GM18951 (cell line): ENCODE data around the gene RIMBP3C.
"Not testable (repeated sequence)": the region's sequence is repeated elsewhere in the genome, so short reads cannot be mapped to it uniquely, and the experiment has no call there.

Source experiments
- POLR2A ChIP-seq: IDR thresholded peaks from 4 replicates; pipeline ENCODE4 v1.6.1; 2011; ENCODE audit warnings: mild to moderate bottlenecking; ENCODE audit not compliant: insufficient read length, insufficient read depth; ENCODE audit errors: extremely low read depth
- in situ Hi-C: fragments of 300-500 bp; cut with MboI; formaldehyde crosslinking; loops from one replicate; pipeline ENCODE4 v1.12.0; 2022; ENCODE audit warnings: low sequenced_read_pairs, mixed read lengths, inconsistent platforms; ENCODE audit not compliant: unreplicated experiment

The RIMBP3C gene

DNA sequence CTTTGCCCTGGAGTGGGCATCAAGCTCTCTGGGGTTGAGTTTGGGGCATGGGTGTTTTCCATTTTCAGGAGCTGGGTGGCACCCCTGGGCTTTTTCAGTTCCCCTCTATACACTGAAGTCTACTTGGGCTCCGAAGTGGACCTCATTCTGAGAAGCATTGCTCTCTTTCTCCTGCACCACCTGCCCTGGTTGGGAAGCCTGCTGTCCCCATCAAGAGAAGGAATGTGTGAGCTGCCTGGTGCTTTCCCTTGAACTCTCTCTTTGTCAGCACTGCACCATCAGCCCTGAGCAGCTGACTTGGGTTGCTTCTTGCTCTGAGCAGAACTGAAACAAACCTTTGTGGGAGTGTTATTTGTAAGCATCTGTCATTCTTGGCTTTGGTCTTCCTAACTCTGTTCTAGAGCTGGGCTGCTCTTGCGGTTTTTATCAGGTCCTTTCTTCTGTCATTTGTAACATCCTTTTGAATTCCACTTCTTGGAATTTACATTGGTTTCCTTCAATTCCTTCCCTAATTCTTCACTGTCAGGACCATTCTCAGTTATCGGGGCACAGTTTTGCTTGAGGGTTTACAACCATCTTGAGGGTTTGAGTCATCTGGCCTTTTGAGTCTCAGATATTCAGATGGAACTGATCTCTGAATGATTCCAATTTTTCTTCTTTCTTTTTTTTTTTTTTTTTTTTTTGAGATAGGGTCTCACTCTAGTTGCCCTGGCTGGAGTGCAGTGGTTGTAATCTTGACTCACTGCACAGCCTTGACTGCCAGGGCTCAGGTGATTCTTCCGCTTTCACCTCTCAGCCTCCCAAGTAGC is 36.7 kb upstream of the RIMBP3C start:
- TF ChIP-seq POLR2A, result no peak

DNA sequence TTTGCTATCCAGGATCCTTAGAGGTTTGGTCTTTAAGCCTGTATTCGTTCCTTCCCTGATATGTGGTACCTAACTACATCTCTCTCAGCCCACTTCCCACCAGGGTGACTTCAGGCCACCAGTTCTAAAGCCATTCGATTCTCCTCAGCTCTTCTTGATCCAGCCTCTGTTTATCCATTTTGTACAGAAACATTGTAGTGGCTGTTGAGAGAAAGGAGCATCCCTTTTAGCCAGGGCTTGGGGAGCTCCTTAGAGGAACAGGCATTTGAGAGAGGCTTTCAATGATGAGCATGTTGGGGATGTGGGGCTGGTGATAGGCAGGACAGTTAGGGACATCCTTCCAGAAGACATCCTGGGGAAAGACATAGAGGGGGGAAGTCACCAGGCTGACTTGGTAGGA is 34.1 kb upstream of the RIMBP3C start:
- in situ Hi-C loops, result no loop called here
- no peak for TF ChIP-seq POLR2A

More for the DNA sequence above, 36.7 kb upstream of the RIMBP3C start:
- in situ Hi-C loops, result no loop called here

- TF ChIP-seq POLR2A, result no peak
- in situ Hi-C loops, result no loop called here
Measured at GRCh38 chr22:21582801-21583740, 31.8 kb upstream of the RIMBP3C start.

GRCh38 chr22:21581009-21581713 is 29.9 kb upstream of the RIMBP3C start:
- in situ Hi-C loops, result not testable (repeated sequence)

DNA sequence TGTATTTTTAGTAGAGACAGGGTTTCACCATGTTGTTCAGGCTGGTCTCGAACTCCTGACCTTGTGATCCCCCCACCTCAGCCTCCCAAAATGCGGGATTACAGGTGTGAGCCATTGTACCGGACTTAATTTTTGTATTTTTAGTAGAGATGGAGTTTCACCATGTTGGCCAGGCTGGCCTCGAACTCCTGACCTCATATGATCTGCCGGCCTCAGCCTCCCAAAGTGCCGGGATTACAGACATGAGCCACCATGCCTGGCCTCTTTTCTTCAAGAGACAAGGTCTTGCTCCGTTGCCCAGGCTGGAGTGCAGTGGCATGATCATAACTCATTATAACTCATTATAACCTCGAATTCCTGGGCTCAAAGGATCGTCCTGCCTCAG is 29.4 kb upstream of the RIMBP3C start:
- in situ Hi-C loops, result not testable (repeated sequence)

- TF ChIP-seq POLR2A, result no peak
- in situ Hi-C loops, result no loop called here
Measured at GRCh38 chr22:21579474-21579851, 28.2 kb upstream of the RIMBP3C start.

DNA sequence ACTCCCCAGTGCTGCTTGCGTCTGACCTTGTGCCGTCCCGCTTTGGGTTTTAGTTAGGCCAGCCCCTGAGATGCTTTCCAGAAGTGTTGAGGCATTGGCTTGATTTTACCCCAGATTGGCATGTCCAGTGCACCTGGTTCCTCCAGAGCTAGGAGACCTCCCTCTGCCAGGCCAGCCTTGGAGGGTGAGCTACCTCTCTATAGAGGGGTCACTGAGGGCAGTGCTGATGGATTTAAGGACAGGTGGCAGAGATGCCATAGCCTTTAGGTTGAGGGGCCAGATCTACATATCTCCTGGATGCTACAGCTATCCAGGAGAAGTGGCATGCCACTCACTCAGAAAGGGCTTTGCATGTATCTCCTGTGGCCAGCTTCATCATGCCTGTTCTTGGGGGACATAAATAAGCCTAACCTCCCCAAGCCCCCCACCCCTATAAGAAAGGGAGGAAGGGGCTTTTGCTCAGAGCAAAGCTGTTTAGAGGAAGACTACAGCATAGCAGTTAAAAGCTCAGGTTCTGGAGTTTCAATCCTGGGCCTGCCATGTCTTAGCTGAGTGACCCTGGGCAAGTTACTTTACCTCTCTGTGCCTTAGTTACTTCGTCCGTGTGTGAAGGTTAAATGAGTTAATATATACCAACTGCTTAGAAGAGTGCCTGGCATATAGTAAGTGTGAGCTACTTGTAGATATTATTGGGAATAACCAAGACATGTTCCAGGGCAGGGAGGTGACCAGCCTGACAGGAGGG is 22.7 kb upstream of the RIMBP3C start:
- in situ Hi-C loops, result no loop called here
- no peak for TF ChIP-seq POLR2A

GRCh38 chr22:21573293-21573734 is 22.1 kb upstream of the RIMBP3C start:
- in situ Hi-C loops, result no loop called here

DNA sequence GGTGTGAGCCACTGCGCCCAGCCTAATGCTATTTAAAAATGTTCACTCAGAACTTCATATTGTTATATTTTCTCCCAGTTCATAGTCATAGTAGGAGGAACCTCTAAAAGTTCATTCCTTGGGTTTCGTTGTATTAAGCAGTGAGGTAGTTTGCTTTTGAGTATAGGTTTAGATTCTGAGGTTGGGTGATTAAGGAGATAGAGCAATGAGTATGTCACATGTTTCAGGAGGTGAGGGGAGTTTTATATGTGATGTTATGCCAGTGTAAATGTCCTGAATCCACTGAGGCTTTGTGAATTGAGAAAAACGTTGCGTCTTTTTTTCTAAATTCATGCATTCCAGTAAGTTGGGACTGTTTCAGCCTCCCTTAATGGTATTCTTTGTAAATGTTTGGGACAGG is 20.4 kb upstream of the RIMBP3C start:
- in situ Hi-C loops, result no loop called here
- no peak for TF ChIP-seq POLR2A

More at GRCh38 chr22:21573293-21573734, 22.1 kb upstream of the RIMBP3C start:
- TF ChIP-seq POLR2A, result no peak

- TF ChIP-seq POLR2A, result no peak
- in situ Hi-C loops, result no loop called here
Measured at GRCh38 chr22:21570398-21570797, 19.1 kb upstream of the RIMBP3C start.

DNA sequence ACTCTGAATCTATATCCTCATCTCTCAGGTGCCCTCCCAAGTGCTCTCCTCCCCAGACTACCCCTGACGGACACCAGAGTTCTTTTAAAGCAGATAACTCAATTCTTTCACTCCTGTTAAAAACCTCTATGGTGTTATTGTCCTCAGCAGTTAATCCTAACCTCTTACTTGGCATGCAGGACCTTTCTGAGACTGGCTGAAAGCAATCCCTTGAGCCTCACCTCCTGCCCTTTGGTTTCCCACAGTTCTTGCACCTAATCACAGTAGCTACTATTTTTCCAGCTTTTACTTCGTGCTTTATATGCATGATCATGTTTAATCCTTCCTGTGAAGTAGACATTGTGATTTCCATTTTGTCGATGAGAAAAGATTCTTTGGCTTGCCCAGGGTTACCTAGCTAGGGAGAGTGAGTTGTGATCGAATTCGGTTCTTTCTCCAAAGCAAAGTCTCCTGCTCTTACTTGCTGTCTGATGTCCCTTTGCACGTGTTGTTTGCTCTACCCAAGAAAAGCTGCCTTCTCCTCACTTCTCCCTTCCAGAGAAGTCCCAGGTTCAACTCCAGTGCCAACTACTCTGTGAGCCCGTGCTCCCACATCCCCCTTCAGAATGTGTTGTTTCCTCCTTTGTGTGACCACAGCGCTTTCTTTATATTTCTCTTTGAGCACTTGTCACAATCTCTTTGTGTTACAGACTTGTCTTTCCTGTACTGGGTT is 18.4 kb upstream of the RIMBP3C start:
- TF ChIP-seq POLR2A, result no peak
- in situ Hi-C loops, result no loop called here

DNA sequence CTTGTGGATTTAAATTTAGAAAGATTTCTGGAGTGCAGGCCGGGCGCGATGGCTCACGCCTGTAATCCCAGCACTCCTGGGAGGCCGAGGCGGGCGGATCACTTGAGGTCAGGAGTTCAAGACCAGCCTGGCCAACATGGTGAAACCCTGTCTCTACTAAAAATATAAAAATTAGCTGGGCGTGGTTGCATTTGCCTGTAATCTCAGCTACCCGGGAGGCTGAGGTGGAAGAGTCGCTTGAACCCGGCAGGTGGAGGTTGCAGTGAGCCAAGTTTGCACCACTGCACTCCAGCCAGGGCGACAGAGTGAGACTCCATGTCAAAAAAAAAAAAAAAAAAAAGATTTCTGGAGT is 17.8 kb upstream of the RIMBP3C start:
- in situ Hi-C loops, result not testable (repeated sequence)
